NT2/D1 (cell line): Measurements from ENCODE around the gene LSM11.
"Not testable (repeated sequence)": the region's sequence is repeated elsewhere in the genome, so short reads cannot be mapped to it uniquely, and the experiment has no call there.

ENCODE experiments used
- DNase-seq: peaks from one replicate; pipeline ENCODE4 v3.0.0-alpha.2; 2011; ENCODE audit warnings: low read depth, low spot score
- H3K27me3 ChIP-seq: 2 replicates; pipeline ENCODE4 v1.6.0; 2011; ENCODE audit warnings: mild to moderate bottlenecking; ENCODE audit not compliant: insufficient read length, insufficient read depth
- H3K36me3 ChIP-seq: 2 replicates; pipeline ENCODE4 v1.6.1; 2011; ENCODE audit warnings: mild to moderate bottlenecking, low read length, mixed read lengths; ENCODE audit not compliant: insufficient read depth, insufficient read length
- H3K4me1 ChIP-seq: 2 replicates; pipeline ENCODE4 v1.5.1; 2011; ENCODE audit not compliant: insufficient read depth, insufficient read length
- H3K4me3 ChIP-seq: 2 replicates; pipeline ENCODE4 v1.5.1; 2011; ENCODE audit warnings: low read depth; ENCODE audit not compliant: insufficient read length
- H3K9ac ChIP-seq: 2 replicates; pipeline ENCODE4 v1.6.0; 2011; ENCODE audit warnings: low read depth; ENCODE audit not compliant: insufficient read length
- H3K9me3 ChIP-seq: 2 replicates; pipeline ENCODE4 v1.5.1; 2011; ENCODE audit warnings: mild to moderate bottlenecking, low read length; ENCODE audit not compliant: insufficient read depth
- SUZ12 ChIP-seq: IDR thresholded peaks from 2 replicates; pipeline ENCODE4 v1.6.1; 2011; ENCODE audit not compliant: insufficient read length, insufficient read depth; ENCODE audit errors: extremely low read depth
- YY1 ChIP-seq: IDR thresholded peaks from 2 replicates; pipeline ENCODE4 v1.6.1; 2011; ENCODE audit not compliant: insufficient read length, insufficient read depth
- ZNF274 ChIP-seq: IDR thresholded peaks from 2 replicates; pipeline ENCODE4 v1.6.1; 2011; ENCODE audit warnings: mild to moderate bottlenecking, low read depth, low read length

The LSM11 gene

GRCh38 chr5:157743163-157744050 lies at the start of gene LSM11:
TSS of gene LSM11 (plus strand) at chr5:157743712. CDS start at chr5:157743751, 39 bp downstream.
- Histone ChIP-seq H3K4me1 (no peaks in the 10 kb centered on the region), H3K9ac (peak within 1 kb of the TSS; percentile 77), H3K9me3 (0 out of 2 replicates have a peak, but pooled peaks cover under 1% of the 10 kb centered on the region), H3K27me3 (peaks cover 14% of the 10 kb centered on the region), H3K36me3 (peaks cover 15% of the 10 kb centered on the region), H3K4me3 (peak within 1 kb of the TSS; percentile 71)
- peak; percentile 63 for DNase-seq
- no peak for TF ChIP-seq ZNF274
- TF ChIP-seq SUZ12 = no peak
- no peak for TF ChIP-seq YY1

GRCh38 chr5:157693816-157694215 lies 49.7 kb upstream of the LSM11 start:
- H3K4me1 ChIP-seq, H3K27me3 ChIP-seq, H3K9ac ChIP-seq, H3K4me3 ChIP-seq, DNase-seq, H3K36me3 ChIP-seq: not testable (repeated sequence)
- peaks cover 12% of the 10 kb centered on the region for H3K9me3 ChIP-seq

GRCh38 chr5:157696154-157696553 lies 47.4 kb upstream of the LSM11 start:
- H3K9ac ChIP-seq, H3K27me3 ChIP-seq, H3K36me3 ChIP-seq, DNase-seq, H3K4me3 ChIP-seq, H3K4me1 ChIP-seq: not testable (repeated sequence)
- peaks cover 17% of the 10 kb centered on the region for H3K9me3 ChIP-seq

- not testable (repeated sequence) for H3K36me3 ChIP-seq, H3K9ac ChIP-seq, H3K4me1 ChIP-seq, H3K4me3 ChIP-seq, H3K27me3 ChIP-seq, DNase-seq
- peaks cover 17% of the 10 kb centered on the region for H3K9me3 ChIP-seq
Measured at GRCh38 chr5:157698674-157699073, 44.8 kb upstream of the LSM11 start.

- no peak overlapping the region for H3K9ac ChIP-seq
- no peaks in the 10 kb centered on the region for H3K4me1 ChIP-seq
- H3K9me3 ChIP-seq = peaks cover 7% of the 10 kb centered on the region
- no peaks in the 10 kb centered on the region for H3K36me3 ChIP-seq
- TF ChIP-seq YY1 = no peak
- DNase-seq = no peak
- no peak overlapping the region for H3K4me3 ChIP-seq
- no peaks in the 10 kb centered on the region for H3K27me3 ChIP-seq
Measured at GRCh38 chr5:157703736-157704135, 39.8 kb upstream of the LSM11 start.

GRCh38 chr5:157708866-157709265 lies 34.6 kb upstream of the LSM11 start:
- Histone ChIP-seq H3K27me3 (no peaks in the 10 kb centered on the region), H3K9me3 (no peaks in the 10 kb centered on the region), H3K36me3 (no peaks in the 10 kb centered on the region), H3K4me3 (no peak overlapping the region), H3K9ac (no peak overlapping the region), H3K4me1 (no peaks in the 10 kb centered on the region)
- DNase-seq = no peak
- TF ChIP-seq ZNF274 (no peak), YY1 (no peak), SUZ12 (no peak)

- no peak overlapping the region for H3K4me3 ChIP-seq
- no peaks in the 10 kb centered on the region for H3K9me3 ChIP-seq
- H3K4me1 ChIP-seq = no peaks in the 10 kb centered on the region
- no peak overlapping the region for H3K9ac ChIP-seq
- TF ChIP-seq YY1 (no peak), SUZ12 (no peak), ZNF274 (no peak)
- no peaks in the 10 kb centered on the region for H3K27me3 ChIP-seq
- no peaks in the 10 kb centered on the region for H3K36me3 ChIP-seq
- DNase-seq = no peak
Measured at GRCh38 chr5:157709346-157709745, 34.2 kb upstream of the LSM11 start.

- H3K9ac ChIP-seq = no peak overlapping the region
- no peak overlapping the region for H3K4me3 ChIP-seq
- no peaks in the 10 kb centered on the region for H3K36me3 ChIP-seq
- no peak for TF ChIP-seq SUZ12
- no peaks in the 10 kb centered on the region for H3K4me1 ChIP-seq
- no peaks in the 10 kb centered on the region for H3K9me3 ChIP-seq
- no peaks in the 10 kb centered on the region for H3K27me3 ChIP-seq
- no peak for DNase-seq
Measured at GRCh38 chr5:157710431-157710830, 33.1 kb upstream of the LSM11 start.
